ENCODE measurements around the gene ADISSP.
A peak's percentile ranks its signal among the peaks of the same experiment; 100 is the strongest.

The ADISSP gene

DNA sequence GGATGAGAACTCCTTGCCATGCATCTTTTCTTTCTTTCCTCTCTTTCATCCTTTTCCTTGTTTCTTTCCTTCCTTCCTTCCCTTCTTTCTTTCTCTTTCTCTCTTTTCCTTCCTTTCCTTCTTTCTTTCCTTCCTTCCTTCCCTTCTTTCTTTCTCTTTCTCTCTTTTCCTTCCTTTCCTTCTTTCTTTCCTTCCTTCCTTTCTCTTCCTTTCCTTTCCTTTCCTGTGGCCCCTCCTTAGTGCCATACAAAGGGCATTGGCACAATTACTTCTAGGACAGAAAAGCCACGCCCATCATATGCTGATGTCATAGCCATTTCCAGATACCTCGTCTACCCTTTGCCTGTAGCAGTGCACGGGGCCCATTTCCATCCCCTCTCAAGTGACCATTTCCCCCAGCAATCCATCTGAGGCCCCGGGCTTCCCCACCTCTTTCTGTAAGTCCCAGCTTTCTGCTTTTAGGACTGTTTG lies 21.2 kb upstream of the ADISSP start (continued):
- TF ChIP-seq BCL11A (tag by site-specific recombination; IDR thresholded peaks at IDR 0.05; ENCODE audit: low read depth): 0 out of 2 replicates have a peak, but pooled peaks have one; percentile 22
- TF ChIP-seq, protein P1, sequence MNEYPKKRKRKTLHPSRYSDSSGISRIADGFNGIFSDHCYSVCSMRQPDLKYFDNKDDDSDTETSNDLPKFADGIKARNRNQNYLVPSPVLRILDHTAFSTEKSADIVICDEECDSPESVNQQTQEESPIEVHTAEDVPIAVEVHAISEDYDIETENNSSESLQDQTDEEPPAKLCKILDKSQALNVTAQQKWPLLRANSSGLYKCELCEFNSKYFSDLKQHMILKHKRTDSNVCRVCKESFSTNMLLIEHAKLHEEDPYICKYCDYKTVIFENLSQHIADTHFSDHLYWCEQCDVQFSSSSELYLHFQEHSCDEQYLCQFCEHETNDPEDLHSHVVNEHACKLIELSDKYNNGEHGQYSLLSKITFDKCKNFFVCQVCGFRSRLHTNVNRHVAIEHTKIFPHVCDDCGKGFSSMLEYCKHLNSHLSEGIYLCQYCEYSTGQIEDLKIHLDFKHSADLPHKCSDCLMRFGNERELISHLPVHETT (tag by site-specific recombination; IDR thresholded peaks at IDR 0.05): peak; percentile 67
- peak; percentile 99 for TF ChIP-seq PRDM1 (tag by site-specific recombination; IDR thresholded peaks at IDR 0.05)
- no peak for TF ChIP-seq ZNF660 (tag by site-specific recombination; IDR thresholded peaks at IDR 0.05)
- TF ChIP-seq ZNF600 (tag by site-specific recombination; IDR thresholded peaks at IDR 0.05): peak; percentile 33; the same call in 1 of the 2 replicates
- TF ChIP-seq KLF9 (tag by site-specific recombination; IDR thresholded peaks at IDR 0.05; ENCODE audit: low read depth): peak; percentile 88
- no peak for TF ChIP-seq ZNF521 (tag by site-specific recombination; IDR thresholded peaks at IDR 0.05)
- peak; percentile 64 for TF ChIP-seq SP3 (tag by site-specific recombination; IDR thresholded peaks at IDR 0.05)
- TF ChIP-seq ZNF324 (tag by site-specific recombination; IDR thresholded peaks at IDR 0.05): no peak
- TF ChIP-seq SP2 (tag by site-specific recombination; IDR thresholded peaks at IDR 0.05): 0 out of 2 replicates have a peak, but pooled peaks have one; percentile 8
- TF ChIP-seq, protein P2, sequence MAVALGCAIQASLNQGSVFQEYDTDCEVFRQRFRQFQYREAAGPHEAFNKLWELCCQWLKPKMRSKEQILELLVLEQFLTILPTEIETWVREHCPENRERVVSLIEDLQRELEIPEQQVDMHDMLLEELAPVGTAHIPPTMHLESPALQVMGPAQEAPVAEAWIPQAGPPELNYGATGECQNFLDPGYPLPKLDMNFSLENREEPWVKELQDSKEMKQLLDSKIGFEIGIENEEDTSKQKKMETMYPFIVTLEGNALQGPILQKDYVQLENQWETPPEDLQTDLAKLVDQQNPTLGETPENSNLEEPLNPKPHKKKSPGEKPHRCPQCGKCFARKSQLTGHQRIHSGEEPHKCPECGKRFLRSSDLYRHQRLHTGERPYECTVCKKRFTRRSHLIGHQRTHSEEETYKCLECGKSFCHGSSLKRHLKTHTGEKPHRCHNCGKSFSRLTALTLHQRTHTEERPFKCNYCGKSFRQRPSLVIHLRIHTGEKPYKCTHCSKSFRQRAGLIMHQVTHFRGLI (tag by site-specific recombination; IDR thresholded peaks at IDR 0.05): no peak
- TF ChIP-seq ZNF140 (tag by site-specific recombination; IDR thresholded peaks at IDR 0.05): no peak
- peak; percentile 35; the same call in 1 of the 2 replicates for TF ChIP-seq ZBTB8A (tag by site-specific recombination; IDR thresholded peaks at IDR 0.05)

DNA sequence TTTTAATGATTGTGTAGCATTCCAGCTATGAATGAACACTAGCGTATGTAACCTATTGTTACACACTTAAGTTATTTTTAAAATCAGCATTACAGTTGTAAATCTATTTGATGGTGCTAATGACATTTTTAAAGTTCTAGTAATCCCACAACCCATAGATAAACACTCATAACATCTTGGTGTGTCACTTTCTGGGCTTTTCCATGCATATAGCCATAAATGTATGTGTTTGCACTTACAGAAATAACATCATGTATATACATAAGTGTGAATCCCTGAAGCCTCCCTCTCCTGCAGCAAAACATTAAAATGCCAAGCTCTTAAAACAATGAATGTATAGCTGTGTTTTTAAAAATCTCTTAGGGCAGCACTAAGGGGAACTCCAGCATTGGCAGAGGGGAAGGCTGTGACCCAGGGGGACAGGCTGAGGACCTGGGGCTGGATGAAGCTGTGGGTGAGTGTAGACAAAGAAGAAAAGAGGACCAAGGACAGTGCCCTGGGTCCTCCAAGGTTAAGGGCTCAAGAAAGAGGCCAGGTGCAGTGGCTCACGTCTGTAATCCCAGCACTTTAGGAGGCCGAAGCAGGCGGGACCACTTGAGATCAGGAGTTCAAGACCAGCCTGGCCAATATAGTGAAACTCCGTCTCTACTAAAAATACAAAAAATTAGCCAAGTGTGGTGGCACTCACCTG lies 19.9 kb upstream of the ADISSP start:
- POLR2A ChIA-PET: interaction anchor here (1.0 to 3.9 kb wide), 5 partner anchors 8 to 44 kb away, joined by 3 to 30 read pairs (median 6); partner anchors contain the start of genes AP5S1 and CDC25B
- CTCF ChIA-PET: interaction anchor here (0.6 to 10.3 kb wide), 17 partner anchors 9 to 1144 kb away, joined by 3 to 142 read pairs (median 4); partner anchors contain the start of genes AP5S1 and CDC25B
- peaks cover 0 to 21% of the 10 kb centered on the region in 2 experiments; a peak in 2 of 3 replicates for H3K36me3 ChIP-seq (ENCODE audit: control insufficient read depth in 2 of 2, insufficient read depth in 1 of 2, low read length in 2 of 2)
- H3K27ac ChIP-seq (ENCODE audit: extremely low read depth, low read depth, low read length): no peak overlapping the region
- peak overlapping the region; percentile 1; the same call in 1 of the 2 replicates for H3K4me3 ChIP-seq (ENCODE audit: low read depth, low read length)
- no peaks in the 10 kb centered on the region for H3K9me3 ChIP-seq (ENCODE audit: control insufficient read depth, insufficient read depth, low read depth, low read length)
- H3K4me1 ChIP-seq (ENCODE audit: control insufficient read depth, insufficient read depth, low read length): peaks cover 17% of the 10 kb centered on the region; the same call in 1 of the 2 replicates
- TF ChIP-seq, protein P3, sequence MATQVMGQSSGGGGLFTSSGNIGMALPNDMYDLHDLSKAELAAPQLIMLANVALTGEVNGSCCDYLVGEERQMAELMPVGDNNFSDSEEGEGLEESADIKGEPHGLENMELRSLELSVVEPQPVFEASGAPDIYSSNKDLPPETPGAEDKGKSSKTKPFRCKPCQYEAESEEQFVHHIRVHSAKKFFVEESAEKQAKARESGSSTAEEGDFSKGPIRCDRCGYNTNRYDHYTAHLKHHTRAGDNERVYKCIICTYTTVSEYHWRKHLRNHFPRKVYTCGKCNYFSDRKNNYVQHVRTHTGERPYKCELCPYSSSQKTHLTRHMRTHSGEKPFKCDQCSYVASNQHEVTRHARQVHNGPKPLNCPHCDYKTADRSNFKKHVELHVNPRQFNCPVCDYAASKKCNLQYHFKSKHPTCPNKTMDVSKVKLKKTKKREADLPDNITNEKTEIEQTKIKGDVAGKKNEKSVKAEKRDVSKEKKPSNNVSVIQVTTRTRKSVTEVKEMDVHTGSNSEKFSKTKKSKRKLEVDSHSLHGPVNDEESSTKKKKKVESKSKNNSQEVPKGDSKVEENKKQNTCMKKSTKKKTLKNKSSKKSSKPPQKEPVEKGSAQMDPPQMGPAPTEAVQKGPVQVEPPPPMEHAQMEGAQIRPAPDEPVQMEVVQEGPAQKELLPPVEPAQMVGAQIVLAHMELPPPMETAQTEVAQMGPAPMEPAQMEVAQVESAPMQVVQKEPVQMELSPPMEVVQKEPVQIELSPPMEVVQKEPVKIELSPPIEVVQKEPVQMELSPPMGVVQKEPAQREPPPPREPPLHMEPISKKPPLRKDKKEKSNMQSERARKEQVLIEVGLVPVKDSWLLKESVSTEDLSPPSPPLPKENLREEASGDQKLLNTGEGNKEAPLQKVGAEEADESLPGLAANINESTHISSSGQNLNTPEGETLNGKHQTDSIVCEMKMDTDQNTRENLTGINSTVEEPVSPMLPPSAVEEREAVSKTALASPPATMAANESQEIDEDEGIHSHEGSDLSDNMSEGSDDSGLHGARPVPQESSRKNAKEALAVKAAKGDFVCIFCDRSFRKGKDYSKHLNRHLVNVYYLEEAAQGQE (tag by site-specific recombination; IDR thresholded peaks at IDR 0.05): peak; percentile 77
- 0 out of 2 replicates have a peak, but pooled peaks have one; percentile 1 for TF ChIP-seq ZNF335 (tag by site-specific recombination; conservative IDR thresholded peaks at IDR 0.05)
- no peak for TF ChIP-seq ZNF354C (tag by site-specific recombination; IDR thresholded peaks at IDR 0.05; ENCODE audit: borderline replicate concordance, low read depth)
- TF ChIP-seq, protein P4, sequence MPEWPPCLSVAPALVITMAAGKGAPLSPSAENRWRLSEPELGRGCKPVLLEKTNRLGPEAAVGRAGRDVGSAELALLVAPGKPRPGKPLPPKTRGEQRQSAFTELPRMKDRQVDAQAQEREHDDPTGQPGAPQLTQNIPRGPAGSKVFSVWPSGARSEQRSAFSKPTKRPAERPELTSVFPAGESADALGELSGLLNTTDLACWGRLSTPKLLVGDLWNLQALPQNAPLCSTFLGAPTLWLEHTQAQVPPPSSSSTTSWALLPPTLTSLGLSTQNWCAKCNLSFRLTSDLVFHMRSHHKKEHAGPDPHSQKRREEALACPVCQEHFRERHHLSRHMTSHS (tag by site-specific recombination; IDR thresholded peaks at IDR 0.05): no peak
- no peak for TF ChIP-seq ZNF530 (tag by site-specific recombination; IDR thresholded peaks at IDR 0.05; ENCODE audit: low read depth)
